Measurements from ENCODE around the gene OR10G2.
"Not testable (repeated sequence)": the region's sequence is repeated elsewhere in the genome, so short reads cannot be mapped to it uniquely, and the experiment has no call there.

The OR10G2 gene, protein sequence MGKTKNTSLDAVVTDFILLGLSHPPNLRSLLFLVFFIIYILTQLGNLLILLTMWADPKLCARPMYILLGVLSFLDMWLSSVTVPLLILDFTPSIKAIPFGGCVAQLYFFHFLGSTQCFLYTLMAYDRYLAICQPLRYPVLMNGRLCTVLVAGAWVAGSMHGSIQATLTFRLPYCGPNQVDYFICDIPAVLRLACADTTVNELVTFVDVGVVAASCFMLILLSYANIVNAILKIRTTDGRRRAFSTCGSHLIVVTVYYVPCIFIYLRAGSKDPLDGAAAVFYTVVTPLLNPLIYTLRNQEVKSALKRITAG

DNA sequence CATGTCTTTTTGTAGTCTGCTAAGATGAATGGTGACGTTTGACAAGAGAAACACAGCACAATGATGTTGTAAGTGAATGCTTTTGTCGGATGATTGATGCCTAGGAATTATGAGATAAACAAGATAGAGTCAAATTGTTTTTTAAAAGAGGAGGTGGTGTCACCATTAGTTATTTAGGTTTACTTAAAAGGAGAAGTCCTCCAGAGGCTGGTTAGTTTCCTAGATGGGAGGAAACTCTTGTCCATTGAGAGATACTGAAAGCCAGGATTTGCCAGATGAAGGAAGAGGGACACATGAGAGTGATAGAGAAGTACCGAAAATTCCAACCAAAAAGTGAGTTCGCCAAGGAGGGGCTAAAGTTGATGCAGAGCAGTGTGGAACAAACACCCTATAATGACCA lies at the start of gene OR10G2:
Gene OR10G2, minus strand, starts transcription at position 101 of the 400 bp plus-strand sequence. Its CDS starts 98 bp downstream, at position 3.
- DNase-seq, result no peak

DNA sequence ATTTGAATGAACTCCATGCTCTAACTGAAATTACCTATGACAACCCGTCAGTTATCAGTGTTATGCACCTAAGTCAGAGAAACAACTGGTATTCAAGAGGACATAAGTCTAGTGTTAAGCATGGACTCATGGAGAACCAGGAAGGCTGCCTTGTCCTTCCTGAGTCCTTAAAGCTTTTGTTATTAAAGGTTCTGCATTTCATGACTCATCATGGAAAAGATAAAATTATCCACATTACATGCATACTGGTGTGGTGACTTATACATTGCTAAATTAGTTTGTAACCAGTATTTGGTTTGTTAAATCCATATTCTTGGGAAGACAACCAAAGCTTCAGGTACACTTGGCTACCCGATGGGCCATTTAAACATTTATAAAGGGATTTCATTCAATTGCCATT lies 45.3 kb upstream of the OR10G2 start:
- DNase-seq, result no peak

DNA sequence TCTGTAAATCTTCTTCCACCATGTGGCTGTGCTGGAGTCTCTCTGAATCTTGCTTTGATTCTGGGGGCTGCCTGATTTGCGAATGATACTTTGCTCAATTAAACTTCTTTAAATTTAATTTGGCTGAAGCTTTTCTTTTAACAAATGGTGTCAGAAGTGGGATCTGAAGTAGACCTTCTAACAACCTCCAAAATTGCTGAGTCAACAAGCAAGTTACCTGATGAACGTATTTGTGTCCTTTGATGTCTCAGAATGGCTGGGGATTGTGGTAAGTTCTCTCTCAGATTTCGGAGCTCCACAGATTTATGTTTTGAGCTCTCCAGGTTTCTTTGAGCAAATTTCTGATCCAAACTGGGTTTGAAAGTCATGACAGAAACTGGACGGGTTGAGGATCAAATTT lies 40.8 kb upstream of the OR10G2 start:
- no peak for DNase-seq

DNA sequence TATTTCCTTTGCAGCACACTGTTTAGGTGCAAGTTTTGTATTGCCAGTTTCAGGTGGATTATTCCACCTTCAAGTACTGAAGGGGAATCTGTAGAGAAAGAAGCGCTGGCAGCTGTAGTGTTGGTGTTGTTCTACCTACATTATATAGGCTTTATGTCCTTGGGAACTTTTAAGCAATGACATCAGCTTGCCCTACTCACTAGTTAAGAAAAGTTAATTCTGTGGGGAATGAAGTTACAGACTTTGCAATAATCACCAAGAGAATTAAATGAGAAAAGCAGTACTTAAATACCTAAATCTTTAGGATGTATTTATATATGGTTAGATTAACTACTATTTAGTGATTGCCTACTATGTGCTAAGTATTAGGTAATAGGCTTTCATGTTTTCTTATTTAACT lies 39.0 kb upstream of the OR10G2 start, which contains the start of gene OR4E1:
Gene OR4E1, minus strand, starts transcription at position 101 of the 400 bp plus-strand sequence. CDS start 2,883 bp downstream, outside the sequence.
- no peak for DNase-seq

DNA sequence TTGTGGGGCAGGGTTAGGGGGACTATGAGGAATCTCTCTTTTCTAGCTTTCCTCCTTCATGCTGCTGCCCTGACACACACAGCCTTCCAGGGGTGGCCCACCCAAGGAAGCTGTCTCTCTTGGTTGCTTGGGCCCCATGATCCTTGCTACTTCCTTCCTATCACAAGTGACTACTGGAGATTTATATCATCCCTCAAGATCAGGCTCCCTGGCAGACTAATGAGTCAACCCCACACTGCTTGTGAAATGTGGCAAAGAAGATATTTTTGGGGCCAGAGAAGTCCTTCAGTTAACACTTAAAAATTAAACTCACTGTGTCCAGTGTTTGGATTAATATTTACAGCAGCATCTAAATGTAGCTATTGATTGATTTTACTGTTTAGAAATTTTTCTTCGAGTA lies 37.4 kb upstream of the OR10G2 start:
- no peak for DNase-seq

DNA sequence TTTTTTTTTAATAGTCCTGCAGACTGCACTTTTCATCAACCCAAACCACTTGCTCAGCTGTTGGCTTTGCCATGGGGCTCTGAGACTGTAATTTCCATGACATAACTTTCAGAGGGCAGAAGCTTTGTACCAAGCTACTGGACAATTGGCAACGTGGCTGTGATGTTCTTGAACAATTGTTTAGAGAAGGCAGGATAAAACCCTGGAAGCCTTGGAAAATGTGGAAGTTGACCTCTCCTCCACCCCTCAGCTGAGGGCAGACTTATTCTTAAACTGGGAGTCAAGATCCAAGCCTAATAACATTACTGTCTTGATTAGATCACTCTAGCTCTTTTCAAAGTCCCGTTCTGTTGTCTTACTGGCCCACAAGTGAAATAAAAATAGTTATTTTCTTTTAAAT lies 36.6 kb upstream of the OR10G2 start:
- DNase-seq, result no peak

DNA sequence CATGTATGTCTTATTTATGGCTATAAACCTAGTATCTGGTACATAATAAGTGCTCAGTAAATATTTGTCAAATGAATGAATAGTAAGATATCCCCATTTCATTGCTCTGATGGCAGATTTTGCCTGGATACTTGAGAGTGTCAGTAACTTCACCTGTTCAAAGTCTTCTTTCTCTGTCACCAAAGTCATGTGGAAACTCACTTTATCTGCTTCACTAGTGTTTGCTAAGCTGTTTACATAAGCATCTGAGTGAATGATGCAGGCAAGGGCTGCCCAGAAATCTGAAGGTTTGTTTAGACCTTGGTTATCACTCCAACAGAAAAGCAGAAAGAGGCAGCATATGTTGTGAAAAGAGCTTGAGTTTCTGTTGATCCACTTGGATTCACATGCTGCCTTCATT lies 34.5 kb upstream of the OR10G2 start:
- no peak for DNase-seq

DNA sequence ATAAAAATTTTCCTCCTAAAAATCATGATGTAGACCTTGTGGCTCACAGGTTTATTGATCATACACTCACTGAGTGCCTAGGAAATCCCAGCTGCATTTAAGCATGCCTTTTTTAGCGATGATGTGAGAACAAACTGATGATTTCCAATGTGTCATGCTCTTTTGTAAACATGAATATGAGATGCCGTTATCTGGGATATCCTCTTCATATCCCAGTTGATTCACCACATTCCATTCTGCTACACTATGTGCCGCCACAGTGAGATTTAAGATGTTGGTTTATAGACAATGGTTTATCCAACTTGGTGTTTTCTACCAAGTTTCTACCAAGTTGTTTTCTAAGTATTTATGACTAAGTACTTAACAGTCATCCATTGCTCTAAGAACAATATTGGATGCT lies 33.6 kb upstream of the OR10G2 start:
- no peak for DNase-seq

DNA sequence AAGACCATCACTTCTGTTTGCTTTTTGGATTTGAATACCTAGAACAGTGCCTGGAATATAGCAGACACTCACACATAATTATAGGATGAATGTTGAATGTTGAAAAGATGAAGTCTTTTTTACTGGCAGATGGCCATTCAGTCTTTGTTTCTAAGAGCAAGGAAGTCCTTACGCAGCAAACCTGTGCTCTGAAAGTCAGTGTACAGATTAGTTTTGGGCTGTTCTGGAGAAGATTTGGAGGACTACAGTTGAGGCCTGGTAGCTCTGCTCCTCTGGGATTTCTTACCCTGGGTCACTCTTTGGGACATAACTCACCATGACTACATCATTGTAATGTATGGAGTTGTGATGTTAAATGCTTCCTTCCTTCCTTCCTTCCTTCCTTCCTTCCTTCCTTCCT lies 22.2 kb upstream of the OR10G2 start:
- no peak for DNase-seq

DNA sequence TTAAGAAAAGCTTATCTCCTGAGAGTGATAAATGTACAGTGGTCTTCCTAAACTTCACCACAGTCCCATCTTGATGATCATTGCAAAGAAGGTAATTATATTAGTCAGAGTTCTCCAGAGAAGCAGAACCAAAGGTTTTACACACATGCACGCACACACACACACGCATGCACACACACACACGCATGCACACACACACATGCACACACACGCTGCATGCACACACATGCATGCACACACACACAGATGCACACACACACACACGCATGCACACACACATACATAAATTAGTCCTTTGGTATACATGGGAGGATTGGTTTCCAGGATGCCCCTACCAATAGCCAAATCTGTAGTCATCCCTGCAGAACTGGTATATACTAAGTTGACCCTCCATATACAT lies 19.5 kb upstream of the OR10G2 start:
- no peak for DNase-seq

DNA sequence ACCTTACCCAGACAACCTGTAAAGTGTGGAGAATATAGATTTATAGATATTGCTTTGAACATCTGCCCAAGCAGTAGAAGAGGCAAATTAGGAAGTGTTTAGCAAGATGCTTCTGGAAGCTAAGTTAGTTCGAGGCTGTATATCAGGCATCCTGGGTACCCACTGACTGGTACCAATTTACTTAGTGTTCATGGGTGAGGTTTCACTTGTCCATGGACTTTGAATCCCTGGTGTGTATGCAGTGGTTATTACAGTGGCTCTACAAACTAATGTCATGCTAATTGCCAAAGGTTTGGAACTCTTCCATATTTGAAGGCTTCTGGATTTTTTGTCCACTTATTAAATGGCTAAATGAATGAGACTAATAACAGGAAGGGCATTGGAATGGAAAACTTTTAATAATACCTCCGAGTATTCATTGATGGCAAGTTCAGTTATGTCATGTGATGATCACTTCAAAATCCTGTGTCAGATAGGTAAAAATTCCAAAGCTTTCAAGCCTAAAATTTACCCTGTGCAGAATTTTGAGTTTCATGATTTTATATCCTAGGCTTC lies 18.7 kb upstream of the OR10G2 start, which contains the start of gene OR4E2:
Gene OR4E2, plus strand, starts transcription at position 505 of the 555 bp plus-strand sequence. CDS start 11,248 bp downstream, outside the sequence.
- no peak for DNase-seq

DNA sequence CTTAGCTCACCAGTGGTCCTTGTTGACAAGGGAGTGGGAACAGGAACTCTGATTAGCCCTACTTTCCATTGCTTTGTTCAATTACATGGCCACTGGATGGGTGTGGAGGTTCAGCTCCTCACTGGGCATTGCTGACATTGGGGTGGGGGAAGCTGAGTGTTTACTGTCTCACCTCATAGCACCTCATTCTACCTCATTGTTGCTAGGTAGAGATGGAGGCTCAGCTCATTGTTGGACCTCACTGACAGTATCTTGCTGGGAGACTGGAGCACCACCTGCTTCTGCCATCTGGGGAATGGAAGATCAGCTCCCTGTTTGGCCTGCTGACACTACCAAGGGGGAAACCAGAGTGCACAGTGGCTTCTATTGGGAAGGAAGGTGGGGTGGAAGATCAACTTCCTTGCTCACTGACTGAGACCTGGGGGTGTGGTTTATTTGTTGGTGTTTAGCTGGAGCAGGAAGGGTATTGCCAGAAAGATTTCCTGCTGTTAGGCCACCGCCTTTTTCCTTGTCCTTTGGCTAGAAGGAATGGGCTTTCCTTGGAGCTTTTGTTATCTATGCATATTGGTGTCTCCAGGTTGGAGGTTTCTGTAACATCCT lies 17.6 kb upstream of the OR10G2 start:
- no peak for DNase-seq

DNA sequence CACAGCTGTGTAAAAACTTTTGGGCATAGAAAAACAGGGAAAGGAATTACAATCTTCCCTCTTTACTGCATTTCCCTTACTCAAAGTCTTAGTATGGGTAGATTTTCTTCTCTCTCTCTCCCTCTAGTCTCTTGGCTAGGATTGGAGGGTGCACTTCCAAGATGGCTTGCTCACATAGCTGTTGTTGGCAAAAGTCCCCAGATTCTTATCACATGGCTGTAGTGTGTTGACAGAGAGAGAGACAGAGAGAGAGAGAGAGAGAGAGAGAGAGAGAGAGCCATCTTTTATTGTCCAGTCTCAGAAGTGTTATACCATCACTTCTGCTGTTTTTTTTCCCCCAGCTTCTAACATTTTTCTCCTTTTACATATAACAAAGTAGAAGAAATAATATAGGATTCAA lies 12.6 kb upstream of the OR10G2 start:
- DNase-seq, result no peak

DNA sequence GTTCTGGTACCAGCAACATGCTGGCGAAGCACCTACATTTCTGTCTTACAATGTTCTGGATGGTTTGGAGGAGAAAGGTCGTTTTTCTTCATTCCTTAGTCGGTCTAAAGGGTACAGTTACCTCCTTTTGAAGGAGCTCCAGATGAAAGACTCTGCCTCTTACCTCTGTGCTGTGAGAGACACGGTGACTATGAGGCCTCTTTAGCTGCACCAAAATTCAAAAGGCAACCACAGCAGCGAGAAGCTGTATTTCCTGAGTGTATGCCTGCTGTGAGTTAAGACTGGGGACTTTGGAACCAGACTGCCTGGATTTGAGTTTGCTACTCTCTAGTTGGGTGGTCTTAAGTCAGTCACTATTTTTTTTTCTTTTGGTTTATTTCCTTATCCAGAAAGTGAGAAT lies 8.7 kb upstream of the OR10G2 start:
- no peak for DNase-seq

DNA sequence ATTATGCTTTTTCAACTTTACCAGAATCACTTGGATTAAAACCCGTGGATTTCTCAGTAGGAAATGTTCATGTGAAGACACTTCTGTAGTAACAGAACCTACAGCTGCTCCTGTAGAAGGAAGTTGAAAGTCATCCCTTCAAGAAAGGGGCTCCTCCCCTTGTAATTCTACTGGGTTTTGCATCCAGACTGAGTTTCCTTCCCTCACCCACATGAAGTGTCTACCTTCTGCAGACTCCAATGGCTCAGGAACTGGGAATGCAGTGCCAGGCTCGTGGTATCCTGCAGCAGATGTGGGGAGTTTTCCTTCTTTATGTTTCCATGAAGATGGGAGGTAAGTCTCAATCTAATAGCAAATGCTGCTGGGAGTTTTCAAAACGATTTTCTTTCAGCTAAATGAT lies 7.9 kb upstream of the OR10G2 start:
- DNase-seq, result no peak

DNA sequence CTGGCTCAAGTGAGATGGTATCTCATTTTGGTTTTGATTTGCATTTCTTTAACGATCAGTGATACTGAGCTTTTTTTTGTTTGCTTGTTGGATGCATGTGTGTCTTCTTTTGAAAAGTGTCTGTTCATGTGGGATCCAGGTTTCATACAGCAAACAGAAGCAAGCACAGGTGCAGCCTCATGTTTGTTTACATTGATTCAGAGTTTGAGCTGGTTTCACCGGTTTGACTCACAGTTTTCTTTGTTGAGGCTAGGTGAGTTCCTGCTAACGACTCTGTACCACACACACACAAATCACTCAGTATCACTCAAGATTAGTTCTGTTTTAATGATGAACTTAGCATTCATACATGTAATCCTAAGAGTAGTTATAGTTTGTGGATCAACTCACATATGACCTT lies 3.7 kb downstream of the OR10G2 start:
- DNase-seq, result no peak

DNA sequence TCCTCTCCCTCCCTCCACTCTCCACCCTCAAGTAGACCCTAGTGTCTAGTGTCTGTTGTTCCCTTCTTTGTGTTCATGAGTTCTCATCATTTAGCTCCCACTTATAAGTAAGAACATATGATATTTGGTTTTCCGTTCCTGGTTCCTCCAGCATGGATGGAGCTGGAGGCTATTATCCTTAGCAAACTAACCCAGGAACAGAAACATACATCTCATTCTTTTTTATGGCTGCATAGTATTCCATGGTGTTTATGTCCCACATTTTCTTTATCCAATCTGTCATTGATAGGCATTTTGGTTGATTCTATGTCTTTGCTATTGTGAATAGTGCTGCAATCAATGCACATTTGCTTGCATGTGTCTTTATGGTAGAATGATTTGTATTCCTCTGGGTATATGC lies 4.2 kb downstream of the OR10G2 start:
- not testable (repeated sequence) for DNase-seq

DNA sequence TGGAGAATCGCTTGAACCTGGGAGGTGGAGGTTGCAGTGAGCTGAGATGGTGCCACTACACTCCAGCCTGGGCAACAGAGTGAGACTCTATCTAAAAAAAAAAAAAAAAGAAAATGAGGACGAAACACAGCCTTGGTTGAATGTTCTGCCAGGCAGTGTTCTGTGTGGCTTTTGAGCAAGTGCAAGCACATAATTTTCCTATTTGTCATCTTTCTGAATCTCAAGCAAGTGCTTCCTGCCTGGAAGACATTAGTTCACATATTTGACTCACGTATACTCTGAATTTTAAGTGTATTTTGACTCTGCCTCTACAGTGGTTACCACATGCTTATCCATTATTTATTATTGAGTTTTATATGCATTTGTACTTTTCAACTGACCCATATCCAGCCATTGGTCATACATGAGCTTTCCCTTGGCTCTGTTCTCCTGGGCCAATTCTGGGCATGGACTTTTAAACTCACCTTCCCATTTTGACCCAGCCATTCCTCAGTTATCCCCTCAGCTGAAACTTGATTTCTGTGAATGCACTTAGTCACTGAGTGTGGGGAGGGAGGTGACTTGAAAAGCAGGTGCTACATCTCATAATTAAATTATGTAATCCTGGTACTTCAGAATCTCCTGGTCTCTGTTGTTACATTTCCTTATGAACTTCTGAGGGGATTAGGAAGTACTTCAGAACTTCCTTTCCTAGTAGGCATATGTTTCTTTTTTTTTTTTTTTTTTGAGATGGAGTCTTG lies 8.1 kb downstream of the OR10G2 start:
- DNase-seq, result no peak

DNA sequence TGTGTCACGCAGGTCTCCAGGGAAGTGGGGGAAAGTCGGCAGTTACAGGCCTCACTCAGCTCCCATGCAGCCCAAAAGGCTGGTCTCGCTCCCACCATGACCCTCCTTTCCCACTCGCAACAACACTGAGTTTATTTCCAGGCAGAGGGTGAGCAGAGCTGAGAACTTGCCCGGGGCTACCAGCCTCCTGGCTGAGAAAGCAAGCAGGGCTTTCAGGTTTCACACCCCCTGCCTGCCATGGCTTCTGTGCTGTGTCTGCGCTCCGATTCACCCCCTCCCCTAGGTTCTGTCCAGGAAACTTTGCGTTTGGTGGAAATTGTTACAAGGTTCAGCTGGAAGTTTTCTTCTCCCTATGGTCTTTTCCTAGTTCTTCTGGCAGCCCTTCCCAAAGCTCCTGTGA lies 17.1 kb downstream of the OR10G2 start:
- DNase-seq, result no peak

DNA sequence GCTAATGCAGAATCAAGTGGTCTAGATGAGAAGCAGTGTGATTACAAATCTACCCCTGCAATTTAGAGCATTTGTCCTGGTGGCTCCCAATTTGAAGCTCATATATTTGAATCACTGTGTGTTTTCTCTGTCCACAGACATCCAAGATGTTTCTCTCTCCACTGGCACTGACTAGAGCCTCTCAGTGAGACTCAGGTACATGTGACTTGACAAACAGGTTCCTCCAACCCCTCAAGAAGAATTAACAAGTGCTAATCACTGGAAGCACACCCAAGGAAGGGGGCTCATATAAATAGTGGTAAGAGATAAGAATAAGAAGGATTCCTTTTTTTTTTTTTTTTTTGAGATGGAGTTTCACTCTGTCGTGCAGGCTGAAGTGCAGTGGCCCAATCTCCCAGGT lies 20.5 kb downstream of the OR10G2 start:
- no peak for DNase-seq

DNA sequence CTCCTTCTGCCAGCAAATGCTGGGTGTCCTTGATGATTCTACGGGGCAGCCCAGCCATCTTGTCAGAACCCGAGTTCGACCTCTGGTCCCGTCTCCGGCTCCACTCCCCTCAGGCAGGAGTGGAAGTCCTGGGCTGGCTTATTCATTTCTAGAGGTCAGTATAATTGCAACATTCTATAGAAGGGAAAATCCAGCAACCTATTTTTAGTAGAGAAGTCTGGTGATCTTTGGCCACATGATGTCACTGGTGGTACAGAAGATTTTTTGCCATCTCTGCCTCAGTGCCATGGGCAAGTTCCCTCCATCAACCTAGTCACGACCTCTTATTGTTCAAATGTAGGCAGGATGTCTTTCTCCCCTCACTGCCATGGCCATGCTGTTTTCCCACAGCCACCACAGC lies 22.4 kb downstream of the OR10G2 start:
- no peak for DNase-seq

DNA sequence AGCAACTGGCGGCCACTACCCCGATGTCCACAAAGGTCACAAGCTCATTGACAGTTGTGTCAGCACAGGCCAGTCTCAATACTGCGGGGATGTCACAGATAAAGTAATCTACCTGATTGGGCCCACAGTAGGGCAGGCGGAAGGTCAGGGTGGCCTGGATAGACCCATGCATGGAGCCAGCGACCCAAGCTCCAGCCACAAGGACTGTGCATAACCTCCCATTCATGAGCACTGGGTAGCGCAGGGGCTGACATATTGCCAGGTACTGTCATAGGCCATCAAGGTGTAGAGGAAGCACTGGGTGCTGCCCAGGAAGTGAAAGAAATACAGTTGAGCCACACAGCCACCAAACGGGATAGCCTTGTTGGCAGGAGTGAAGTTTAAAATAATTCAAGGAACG lies 32.6 kb downstream of the OR10G2 start:
- not testable (repeated sequence) for DNase-seq

DNA sequence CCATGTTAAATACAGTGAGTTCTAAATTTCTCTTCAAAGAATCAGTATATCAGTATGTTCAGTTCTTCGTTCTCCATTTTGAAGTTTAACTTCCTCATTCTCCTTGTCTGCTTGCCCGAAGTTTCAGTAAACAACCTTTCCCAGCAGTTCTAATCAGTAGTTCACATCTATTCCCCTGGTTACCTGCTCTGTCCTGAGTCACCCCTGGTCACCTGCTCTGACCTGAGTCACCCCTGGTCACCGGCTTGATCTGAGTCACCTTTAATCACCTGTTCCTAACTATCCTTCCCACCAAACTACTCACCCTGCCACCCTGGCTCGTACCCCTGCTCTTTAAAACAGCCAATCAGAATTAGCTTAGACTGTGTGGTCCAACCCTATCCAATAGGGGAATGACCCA lies 45.4 kb downstream of the OR10G2 start:
- DNase-seq, result no peak

Measured in cerebellar nuclear complex (tissue), 1 donor.